AML-193 (cell line): ENCODE results near the gene KCNMB2.
"Not testable (repeated sequence)": the region's sequence is repeated elsewhere in the genome, so short reads cannot be mapped to it uniquely, and the experiment has no call there.

ENCODE experiments used
- DNase-seq, 2 experiments: peaks; one replicate each; lab custom pipeline; 2025; lab: John Stamatoyannopoulos, UW

The KCNMB2 gene

DNA sequence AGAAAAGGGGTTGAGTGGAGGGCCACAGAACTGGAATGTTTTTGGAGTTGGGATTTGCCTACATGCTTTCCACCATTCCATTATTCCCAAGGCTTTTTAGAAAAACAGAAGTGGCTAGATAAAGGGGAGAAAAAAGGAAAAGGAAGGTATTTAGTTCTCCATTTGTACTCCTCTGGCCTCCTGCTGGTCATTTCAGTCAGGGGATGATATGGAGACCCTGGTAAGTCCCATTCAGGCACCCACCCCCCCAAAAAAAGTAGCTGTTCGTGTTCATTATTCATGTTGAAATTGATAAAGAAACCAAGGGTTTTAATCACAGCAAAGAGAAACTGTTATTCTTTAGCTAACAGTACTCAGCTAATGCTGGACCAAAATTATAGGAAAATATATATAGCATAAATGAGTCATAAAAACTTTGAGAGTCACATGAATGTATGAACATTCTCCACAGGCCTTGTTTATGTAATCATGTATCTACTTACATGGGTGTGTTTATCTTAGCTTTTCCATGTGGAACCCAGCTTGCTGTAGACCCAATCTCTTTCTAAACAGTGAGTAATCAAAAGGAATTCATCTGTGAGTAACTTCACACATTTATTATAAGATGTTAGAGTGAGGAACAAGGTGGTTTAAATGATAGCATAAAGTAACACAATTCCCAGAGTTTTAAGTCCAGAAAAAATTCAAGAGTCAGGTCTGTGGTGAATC, 167.2 kb downstream of the KCNMB2 start:
- DNase-seq, result no peak

DNA sequence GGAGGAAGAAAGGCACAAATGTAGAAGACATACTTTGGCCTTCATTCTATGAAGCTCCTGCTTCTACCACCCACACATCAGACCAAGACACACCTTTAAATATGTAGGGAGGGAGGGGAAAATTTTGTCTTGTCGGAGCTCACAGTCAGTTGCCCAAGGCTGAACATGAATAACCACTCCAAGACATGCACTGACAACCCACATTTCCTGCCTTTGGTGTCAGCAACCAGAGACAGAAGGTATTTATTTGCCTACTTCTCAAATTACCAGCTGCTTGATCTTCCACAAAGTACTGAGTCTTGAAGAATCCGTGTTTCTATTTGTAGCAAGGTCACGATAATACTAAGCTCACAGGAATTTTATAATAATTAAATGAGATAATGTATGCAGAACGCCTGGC, 169.7 kb downstream of the KCNMB2 start:
- no peak for DNase-seq

DNA sequence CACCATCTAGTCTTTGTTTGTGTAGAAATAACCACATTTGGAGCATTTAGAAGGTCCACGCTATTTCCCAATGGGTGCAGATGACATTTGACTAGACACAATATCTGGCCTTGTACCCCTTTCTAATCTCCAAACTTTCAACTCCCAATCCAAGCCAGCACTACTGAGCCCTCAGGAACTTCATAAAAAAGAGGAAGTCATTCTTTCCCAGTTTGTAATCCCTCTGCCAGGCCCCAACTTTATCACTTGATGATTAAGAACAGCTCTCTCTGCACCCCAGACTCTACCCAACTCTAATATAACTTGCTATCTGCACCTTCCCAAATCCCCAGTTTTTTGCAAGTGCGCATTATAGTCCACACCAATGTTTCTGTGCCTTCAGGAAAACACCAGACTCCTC, 170.2 kb downstream of the KCNMB2 start:
- DNase-seq, result no peak

DNA sequence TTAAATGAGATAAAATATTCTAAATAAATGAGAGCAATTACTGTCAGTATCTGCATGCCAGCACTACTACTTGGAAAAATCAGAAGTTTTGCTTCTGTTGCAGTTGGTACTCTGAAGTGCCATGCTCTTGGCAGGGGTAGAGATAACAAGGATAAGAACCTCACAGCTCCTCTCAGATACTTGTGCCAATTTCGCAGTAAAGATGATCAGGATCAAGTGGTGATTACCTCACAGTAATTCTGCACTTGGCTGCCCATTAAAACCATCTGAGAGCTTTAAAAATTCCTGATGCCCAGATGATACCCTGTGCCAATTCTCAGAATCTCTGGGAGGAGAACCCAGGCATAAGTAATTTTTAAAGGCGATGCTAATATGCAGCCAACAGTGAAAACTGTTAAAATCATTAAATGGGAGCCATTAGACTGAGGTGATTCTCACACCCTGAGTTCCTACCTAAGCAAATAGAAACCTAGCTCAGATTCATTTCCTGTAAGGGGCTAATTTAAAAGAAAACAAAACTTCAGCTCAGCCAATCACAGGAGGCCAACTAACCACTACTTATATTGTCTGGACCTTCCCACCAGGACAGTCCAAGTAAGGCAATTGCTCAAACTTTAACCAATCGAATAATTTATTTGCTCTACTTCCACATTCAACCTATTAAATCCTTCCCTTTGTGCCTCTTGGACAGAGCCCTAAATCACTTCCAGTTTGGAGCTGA, 171.2 kb downstream of the KCNMB2 start:
- DNase-seq, result no peak

DNA sequence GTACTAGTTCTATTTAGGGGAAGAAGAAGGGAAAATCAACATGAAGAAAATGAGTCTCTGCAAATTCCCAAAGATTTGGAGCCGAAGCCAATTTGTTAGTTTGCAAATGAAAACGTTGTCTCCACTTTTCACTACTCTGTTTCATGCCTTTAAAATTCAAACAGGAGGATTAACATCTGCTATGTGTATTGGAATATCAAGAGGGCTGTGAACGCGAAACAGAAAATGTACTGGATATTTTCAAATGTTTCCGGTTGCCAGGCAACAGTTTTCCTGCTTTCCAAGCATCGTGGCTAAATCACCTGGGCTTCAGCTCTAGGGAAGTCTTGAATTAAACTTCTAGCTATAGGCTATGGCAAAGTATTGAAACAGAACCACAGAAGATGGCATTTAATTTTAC, 172.8 kb downstream of the KCNMB2 start:
- DNase-seq, result no peak

DNA sequence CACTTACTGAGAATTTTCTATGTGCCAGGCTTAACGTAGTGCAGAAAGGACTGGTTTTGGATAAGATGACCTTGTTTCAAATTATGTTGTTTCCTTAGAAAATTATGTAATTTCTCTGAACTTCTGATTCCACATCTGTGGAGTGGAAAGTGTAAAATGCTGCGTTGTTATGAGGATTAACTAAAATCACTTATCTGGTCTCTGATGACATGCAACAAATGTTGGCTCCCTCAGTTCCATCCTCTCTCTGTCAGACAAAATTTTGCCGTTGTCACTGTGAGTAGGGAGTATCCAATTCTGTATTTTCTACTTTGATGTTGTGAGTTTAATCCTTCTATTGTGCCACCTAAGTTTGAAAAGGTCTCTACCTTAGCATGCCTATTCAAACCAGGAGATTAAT, 175.5 kb downstream of the KCNMB2 start:
- DNase-seq, result no peak

DNA sequence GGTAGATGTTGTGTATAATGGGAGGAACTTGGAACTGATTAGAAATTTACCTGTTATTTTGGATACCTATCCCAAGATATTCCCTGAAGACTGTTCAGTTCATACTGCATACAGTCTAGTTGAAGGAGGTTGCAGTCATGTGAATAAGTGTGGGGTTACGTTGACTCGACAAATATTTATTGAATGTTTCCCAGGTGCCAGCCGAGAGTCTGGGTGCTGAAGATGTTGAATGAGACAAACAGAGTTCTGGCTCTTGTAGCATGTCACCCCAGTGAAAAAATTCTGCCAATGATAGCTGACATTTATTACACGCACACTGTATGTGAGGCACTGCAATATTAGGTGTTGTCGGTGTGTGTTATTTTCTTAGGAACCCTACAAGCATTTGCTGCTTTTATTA, 176.0 kb downstream of the KCNMB2 start:
- no peak for DNase-seq

DNA sequence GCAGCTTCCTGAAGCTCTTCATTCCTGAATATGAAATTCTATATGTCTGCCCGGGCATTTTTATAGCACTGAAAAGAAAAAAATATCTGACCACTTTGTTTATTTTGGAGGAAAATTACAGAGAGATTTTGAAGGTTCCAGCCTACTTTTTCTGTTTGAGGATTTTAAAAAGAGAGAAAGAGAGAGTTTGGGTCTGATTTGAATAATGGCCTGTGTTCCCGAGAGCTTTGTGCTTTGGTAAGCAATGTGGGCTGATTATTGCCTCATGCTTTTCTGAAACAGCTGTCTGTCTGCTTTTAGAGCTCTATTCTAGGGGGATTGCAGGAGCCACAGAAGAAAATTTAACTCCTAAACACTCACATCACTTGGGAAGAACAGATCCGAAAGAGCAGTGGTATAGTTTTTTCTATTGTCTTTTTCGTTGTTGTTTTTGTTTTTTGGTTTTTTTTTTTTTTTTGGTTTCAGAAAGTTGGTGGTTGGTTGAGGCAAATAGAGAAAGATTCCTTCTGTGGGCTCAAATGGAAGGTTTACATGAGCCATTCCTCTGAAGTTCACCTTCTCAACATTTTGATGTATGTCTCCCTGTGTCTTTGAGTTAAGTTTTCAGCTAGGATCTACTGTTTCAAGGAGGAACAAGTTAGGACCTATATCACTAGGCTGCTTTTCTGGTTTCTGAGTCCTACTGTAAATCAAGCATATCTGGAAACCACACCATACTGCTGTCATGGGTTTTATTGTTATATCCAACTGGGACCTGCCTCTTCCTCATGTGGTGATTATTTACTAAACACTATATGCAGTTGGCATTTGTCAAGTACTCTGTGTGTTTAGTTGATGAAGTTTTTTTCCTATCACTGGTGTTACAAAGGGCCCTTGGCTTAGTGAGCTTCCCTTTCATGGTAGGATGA, 178.9 kb downstream of the KCNMB2 start:
- DNase-seq, result no peak

DNA sequence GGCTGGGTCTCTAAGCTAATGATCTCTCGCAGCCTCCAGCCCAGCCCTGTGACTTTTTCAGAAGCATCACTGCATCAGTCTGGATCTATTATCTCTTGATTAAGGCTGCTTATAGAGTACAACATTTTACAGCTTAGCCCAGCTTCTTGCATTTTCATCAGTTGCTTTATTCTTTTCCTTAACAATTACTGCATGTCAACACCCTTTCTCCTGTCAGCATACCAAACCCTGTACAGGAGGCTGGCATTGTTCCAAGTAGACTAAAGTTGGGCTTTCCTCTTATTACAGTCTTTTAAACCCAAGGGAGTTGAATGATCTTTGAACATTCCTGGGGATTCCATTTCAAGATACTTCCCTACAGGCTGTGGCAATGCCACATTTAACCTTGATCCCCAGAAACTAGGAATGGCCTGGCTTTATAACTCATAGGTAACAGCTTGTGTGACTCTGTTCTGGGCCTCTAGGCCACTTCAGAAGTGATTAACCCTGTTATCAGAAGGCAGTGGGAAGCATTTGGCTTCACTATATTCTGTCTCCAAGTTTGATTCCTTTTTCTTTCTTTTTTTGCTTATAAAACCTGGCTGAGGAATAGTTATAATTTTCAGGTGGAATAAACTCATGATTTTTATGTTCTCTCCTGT, 182.9 kb downstream of the KCNMB2 start:
- DNase-seq, result no peak

DNA sequence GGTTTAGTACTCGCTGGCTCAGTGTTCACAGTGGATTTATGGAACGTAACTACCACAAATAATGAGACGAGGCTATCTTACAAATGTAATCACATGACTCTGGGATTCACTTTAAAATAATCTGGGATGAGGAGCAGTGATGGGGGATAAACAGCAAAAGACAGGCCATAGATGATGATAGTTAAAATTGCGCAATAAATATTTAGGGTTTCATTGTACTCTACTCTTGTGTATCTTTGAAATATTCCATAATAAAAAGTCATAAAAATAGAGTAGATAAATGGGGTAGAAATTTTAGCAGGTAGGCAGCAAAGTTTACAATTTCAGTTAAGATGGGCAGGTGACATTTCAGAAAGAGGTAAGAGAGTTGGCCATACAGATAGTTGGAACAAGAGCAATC, 196.6 kb downstream of the KCNMB2 start:
- DNase-seq, result no peak

DNA sequence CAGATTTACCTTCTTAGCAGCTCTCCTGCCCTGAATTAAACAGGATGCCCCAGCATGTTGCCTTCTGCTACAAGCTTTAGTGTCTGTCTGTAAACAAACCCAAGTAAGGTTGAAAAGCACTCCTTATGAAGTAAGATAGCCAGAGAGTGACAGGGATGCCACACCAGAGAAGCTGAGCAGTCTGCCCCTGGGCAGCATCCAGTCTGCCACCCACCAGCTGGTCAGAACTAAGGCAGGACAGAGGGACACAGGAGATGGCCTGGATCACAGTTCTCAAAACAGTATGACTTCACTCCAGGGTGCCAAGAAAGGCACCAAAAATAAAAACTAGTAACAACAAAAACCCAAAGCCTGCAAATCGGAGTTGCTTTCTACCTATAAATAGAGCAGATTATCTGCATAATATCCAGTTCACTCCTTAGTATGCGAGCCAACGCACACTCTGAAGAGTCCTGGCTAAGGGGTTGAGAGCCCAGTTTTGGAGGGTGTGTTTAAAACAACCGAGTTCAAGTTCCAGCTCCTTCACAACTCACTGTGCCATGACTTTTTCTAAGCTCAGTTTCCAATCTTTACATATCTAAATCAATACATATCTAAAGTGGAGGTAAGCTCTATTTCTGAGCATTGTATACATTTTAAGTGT, 198.9 kb downstream of the KCNMB2 start:
- no peak for DNase-seq

DNA sequence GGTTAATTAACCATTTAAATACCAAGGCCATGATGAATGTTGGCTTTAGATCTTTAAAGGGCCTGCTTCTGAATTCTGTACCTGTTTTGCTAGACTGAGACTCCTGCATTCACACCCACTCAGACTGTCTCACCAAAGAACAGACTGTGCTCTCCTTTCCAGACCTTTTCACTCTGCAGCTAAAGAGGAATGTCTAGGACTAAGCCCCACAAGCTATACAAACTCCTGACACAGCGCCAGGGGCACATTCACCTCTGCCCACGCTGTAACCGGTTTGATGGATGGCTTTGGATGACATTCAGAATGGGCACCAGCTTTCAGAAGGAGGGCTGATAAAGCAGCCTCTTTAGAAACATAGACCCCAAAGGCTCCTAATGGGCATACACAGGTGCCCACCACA, 200.1 kb downstream of the KCNMB2 start:
- DNase-seq, result no peak

DNA sequence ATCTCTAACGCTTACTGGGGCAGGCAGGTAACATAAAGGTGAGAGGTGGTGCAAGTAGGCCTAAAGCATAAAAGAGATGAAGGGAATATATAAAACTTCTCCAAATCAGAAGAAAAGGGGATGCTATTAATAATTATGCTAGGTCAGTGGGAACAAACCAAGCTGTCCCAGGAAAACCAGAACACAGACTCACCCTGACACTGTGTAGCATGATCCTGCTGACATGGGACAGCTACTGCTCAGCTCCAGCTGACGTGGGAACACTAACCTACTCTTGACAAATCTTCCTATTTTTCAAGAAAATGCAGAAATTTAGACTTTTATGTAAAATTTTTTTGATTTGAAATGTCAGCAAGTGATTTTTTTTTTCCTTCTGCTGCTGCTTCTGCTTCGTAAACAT, 203.5 kb downstream of the KCNMB2 start:
- DNase-seq, result no peak

DNA sequence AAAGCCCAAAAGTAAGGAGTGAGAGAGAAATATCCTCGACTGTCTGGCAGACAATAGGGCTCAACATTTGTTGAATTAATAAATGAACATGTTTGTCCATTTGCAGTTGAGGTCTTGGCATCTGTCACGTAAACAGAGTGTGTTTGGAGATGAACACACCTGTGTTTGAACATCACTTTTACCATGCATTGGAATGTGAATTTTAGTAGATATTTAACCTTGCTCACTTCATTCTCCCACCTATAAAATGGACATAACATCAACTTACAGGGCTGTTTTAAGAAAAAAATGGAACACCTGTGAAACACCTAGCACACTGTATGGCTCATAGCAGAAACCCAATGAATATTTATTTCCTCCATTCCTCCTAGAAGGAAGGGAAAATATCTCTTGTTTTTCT, 204.8 kb downstream of the KCNMB2 start:
- no peak for DNase-seq

DNA sequence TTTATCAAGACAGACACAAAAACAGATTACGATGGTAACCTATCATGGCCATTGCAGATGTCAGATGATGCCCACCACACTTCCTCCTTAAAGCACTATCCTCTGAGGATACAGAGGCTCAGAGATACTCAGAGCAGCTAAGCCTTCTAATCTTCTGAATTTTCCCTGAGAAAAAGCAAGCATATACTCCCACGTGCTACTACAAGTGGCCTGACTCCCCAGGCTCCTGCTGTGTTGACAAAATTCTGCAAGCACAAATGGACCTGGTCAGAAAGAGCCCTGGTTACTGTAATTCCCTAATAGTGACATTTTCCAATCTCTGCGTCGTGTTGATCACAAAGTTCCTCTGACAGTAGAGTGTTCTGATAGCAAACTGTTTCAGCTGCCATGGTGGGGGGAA, 207.1 kb downstream of the KCNMB2 start:
- no peak for DNase-seq

DNA sequence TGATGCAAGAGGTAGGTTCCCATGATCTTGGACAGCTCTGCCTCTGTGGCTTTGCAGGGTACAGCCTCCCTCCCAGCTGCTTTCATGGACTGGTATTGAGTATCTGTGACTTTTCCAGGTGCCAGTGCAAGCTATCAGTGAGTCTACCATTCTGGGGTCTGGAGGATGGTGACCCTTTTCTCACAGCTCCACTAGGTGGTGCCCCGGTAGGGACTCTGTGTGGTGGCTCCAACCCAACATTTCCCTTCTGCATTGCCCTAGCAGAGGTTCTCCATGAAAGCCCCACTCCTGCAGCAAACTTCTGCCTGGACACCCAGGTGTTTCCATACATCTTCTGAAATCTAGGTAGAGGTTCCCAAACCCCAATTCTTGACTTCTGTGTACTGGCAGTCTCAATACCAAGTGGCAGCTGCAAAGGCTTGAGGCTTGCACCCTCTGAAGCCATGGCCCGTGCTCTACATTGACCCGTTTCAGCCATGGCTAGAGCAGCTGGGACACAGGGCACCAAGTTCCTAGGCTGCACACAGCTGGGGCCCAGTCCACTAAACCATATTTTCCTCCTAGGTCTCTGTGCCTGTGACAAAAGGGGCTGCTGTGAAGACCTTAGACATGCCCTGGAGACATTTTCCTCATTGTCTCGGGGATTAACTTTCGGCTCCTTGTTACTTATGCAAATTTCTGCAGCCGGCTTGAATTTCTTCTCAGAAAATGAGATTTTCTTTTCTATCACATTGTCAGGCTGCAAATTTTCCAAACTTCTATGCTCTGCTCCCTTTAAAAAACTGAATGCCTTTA, 209.8 kb downstream of the KCNMB2 start:
- not testable (repeated sequence) for DNase-seq

DNA sequence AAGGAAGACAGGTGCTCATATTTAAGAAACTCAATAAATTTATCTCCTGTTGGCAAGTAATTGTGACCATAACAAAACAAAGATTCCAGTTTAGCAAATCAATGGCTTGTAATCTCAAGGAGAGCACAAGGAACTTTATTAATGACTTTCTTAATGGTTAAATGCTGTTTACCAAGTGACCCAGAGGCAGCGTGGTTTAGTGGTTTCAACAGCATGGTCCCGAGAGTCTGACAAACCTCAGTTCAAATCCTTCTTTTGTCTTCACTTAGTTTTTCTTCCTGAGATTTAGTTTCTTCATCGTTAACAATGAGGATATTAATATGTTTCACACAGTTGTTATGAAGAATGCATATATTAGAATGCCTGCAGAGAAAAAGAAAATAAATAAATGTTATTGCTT, 212.6 kb downstream of the KCNMB2 start:
- no peak for DNase-seq

DNA sequence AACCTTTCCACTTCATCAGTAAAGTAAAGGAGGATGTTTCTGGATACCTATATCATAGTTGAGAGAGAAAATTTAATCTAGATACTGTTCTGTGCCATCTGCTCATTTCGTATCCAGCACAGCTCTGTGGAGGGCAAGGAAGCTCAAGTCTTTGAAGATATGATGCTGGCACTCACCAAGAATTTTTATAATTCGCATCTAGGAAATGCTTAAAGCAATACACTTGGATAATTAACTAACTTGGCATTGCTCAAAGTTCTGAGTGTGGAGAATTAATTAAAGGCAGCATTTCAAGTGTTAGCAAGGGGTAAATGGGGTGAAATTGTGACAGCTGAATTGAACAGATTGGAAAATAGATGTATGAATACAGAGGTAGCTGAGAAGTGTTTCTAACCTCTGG, 213.2 kb downstream of the KCNMB2 start:
- no peak for DNase-seq

DNA sequence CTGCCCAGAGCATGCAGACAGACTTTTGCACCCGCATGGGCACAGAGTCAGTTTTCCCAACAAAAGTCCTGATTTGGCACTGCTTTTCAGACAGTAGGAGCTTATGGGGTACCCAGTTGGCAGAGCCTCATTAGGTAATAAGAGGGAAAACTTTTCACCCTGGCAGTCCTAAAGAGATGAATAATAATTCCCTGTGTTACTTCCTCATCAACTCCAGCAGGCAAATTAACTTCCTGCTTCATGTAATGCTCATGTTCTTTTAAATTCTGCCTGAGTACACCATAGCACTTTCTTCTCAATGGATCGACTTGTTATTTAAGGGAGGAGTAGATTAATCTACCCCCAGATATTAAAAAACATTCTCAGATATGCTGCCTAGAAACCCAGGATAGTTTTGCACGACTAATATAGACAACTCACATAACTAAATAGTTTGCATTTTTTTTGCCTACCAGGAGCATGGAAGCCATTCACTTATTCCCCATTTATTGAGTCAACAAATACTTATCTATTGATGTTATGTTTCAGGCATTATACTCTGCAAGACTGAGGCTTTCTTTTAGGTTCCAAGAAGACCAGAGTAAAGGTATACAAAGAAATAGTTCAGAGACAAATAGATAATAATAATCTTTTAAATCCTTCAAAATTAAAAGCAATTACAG, 214.5 kb downstream of the KCNMB2 start:
- DNase-seq, result no peak

DNA sequence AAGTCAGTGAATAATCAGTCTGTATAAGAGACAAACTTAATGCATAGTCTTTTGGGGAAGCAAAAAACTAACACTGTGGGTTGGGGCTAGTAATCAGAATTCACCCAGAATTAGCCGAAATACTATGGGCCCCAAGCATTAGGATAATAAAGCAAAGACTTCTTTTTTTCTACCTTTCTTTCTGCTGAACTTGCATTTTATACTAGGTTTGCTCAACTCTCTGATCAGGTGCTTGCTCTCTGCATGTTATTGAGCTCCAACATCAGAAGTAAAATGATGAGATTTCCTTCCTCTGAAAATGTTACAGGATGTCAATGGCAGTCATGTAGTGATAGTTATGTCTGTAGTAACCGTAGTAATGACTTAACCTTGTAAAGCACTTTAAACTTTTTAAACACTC, 216.6 kb downstream of the KCNMB2 start:
- no peak for DNase-seq
